RPMI7951 (cell line): ENCODE measurements around the gene GRIK3. TPM values are rescaled to one million over a fixed set of nuclear protein-coding genes. Genes with fewer than 3 reads are reported as not detected.

ENCODE experiments used
- DNase-seq: peaks from one replicate; pipeline ENCODE4 v3.0.0-alpha.2; 2012; ENCODE audit warnings: low read depth
- total RNA-seq: library from RNA; depleted of rRNA; stranded (reverse); fragments of >200 nt; shearing (Covaris generic); gene quantifications from 2 replicates; pipeline ENCODE4 v1.2.3, GENCODE V29; 2014

The GRIK3 gene
- total RNA-seq, 1 experiment from 2014 or later = not detected

- DNase-seq = no peak
These were observed 8.8 kb upstream of the GRIK3 start for GRCh38 chr1:37043101-37043500.

DNA sequence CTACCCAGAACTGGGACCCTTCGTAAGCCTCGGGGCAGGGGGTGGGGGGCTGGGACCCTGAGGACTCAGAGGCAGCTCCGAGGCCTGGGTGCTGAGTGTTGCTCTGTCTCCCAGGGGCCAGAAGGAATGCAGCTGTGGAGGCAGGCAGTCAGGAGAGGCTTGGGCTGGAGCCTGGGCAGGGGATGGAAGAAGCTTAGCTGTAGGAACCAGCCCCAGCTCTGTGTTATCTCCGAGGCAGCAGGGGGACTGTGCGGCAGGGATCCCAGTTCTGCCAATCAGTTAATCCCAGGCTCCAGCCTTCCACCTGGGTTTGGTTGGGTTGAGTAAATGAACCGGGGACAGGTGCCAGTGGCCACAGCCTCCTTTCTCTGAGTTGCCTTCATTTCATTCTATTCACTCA, 8.2 kb upstream of the GRIK3 start:
- DNase-seq = no peak

- DNase-seq = no peak
These were observed 7.2 kb upstream of the GRIK3 start for GRCh38 chr1:37041483-37041882.

DNA sequence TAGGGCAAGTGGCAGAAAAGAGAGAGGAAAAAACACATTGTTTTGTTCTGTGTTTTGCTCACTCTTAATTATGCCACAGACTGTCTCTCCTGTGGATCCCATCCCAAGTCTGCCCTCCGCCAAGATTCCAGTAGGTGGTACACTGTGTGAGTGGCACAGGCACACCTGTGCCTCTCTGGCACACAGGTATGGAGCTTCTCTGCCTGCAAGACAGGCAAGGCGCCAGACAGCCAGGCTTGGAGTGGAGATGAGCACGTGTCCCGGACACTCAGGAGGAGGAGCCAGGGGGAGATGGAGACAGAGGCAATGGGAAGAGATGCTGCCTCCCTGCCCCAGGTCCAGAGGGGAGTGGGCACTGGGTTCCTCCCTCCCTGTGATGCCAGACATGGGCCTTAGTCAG, 6.5 kb upstream of the GRIK3 start:
- no peak for DNase-seq

DNA sequence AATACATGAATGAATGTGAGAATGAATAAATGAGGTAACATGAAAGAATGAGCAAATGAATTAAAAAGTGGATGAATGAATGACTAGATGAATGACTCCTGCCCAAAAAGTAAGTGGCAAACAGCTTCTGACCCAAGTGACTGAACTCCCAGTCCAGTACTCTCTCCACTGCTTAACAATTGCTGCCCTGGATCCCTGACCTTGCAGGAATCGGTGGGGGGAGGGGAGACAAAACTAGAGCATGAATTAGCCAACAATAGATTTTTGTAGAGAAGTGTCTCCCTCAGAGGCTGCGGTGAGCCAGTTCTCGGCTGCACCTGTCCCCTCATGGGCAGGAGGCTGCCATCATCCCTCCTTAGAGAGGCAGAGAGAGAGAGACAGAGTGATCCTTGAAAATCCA, 5.9 kb upstream of the GRIK3 start:
- no peak for DNase-seq

DNA sequence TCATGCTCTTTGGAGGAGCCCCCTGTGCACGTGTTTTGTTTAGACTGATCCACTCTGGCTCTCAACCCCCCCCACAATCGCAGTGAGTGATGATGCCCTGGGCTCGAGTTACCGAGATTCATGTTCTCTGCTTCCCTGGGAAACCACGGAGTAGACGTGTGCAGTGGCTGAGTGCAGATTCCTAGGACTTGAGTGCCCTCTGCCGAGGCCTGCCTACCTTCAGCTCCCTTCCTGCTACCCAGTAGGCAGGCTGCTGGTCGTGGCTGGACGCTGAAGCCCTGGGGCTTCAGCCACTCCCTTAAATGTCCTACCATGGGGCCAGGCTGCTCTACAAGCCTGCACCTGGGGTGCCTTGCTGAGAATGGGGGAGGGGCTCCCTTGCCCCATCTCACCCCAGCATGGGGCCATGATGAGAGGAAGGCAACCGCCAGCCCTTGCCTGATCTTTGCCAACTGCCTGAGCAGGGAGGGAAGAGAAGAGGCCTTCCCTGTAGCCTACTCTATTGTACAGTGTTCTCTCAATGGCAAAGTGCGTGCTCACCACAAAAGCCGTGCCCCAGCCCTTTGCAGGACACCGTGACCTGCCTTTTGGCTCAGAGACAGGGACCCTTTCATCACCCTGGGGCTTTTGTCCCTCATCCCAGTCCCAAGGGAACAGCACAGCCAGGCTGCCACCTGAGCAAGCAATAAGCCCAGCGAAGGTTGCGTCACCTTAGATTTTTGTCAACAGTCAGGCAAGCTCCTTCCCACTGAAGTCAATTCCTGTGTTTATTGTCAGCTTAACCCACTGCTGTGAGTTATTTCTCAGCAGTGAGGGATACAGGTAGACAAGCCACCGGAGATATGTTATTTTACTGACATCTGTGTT, 4.1 kb upstream of the GRIK3 start:
- DNase-seq = no peak

- no peak for DNase-seq
These were observed 3.4 kb upstream of the GRIK3 start for GRCh38 chr1:37037690-37038089.

DNA sequence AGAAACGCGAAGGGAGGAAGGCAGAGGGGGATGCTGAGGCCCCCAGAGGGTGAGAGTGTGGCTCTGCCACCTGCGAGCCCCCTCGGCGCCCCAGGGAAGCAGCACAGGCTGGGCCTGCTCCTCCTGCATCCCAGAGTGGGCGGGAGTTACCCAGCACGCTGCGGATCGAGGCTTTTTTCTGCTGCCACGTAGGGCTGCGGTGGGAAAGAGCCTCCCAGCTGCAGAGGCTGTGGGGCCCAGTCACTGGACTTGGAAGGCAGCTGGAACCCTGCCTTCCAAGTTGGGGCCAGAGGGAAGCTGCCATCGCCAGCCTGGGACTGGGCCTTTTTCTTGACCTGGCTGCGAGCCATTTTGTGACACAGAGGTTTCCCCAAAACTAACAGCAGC, 2.3 kb upstream of the GRIK3 start:
- no peak for DNase-seq

GRCh38 chr1:37035796-37036666, 1.7 kb upstream of the GRIK3 start:
- no peak for DNase-seq

DNA sequence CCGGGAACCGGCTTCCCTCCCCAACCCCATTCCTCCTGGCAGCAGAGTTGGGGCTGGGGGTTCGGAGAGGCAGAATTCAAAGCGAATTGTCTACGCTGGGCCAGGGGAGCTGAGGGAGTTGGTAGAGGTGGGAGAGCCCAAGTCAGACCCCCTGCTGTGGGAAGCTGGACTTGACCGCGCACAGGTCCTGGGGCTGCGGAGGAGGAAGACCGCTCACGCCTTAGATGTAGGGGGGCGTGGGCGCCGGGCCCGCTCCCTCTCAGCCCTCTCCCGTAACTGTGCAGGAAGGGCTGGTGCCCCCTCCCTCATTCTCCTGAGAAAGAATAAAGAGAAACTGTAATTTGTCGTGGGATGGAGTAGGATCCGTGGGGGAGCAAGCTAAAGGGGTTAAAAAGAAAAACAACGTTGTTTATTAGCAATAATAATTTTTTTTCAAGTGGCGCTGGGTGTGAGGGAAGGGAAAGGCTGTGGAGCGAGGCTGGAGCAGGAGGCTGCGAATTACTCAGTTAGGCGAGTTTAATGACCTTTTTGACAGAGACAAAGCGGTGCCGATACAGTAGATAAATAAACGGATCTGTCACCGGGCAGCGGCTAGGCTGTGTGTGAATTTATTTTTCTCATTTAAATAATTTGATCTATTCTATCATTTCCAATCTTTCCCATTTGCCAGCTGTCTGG, 838 bp upstream of the GRIK3 start:
- DNase-seq = no peak

DNA sequence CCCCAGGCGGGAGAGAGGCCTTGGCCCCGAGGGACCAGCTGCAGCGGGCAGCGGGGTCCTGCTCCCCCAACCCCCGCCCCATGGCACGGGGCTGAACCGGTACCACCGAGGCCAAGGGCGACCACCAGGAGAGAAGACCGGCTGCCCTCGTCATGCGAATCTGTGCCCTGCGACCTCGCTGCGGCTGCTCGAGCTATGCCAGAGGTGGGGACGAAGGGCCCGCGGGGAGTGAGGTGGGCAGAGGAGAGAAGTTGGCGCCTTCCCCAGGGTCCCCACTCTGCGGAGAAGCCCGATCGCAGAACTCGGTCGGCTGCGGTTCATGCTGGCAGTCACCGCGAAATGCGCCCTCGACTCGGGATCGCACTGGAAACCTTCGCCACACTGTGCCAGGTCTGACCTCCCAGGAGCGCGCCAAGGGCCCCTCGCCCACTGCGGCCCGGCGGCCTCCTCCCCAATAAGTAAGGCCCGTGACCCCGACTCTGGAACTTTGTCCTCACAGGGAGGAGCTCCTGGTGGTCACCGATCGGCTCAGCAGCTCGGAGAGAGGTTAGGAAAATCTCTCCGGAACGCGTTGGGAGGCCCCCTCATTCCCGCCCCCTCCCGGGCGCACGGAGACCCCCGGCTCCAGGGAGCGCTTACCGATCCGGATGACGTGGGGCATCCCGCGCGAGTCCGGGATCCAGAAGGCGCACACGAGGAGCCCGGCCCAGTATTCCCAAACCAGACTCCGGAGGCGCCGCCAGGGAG, 787 bp downstream of the GRIK3 start:
- no peak for DNase-seq

GRCh38 chr1:37032660-37033354, 1.5 kb downstream of the GRIK3 start:
- DNase-seq = no peak

GRCh38 chr1:37031871-37032270, 2.4 kb downstream of the GRIK3 start:
- no peak for DNase-seq

DNA sequence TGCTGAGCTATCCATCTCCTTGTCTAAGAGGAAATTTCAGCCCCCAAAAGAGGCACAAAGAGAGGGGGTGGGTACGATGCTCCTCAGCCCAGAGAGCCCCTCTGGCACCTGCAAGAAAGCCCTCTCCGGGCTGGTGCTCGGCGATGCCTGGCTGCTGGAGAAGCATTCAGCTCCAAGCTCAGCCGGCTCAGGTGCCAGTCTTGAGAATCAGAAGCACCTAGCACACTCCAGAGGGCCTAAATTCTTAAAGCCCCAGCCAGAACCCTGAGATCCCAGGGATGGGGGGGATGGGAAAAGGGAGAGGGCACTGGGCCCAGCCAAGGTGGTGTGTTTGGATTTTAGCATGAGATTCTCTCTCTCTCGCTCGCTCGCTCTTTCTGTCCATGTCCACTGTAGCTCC, 2.9 kb downstream of the GRIK3 start:
- DNase-seq = no peak

- DNase-seq = no peak
These were observed 5.2 kb downstream of the GRIK3 start for GRCh38 chr1:37028981-37029617.

GRCh38 chr1:37021502-37021901, 12.8 kb downstream of the GRIK3 start:
- DNase-seq = no peak

GRCh38 chr1:37020653-37021277, 13.6 kb downstream of the GRIK3 start:
- no peak for DNase-seq

DNA sequence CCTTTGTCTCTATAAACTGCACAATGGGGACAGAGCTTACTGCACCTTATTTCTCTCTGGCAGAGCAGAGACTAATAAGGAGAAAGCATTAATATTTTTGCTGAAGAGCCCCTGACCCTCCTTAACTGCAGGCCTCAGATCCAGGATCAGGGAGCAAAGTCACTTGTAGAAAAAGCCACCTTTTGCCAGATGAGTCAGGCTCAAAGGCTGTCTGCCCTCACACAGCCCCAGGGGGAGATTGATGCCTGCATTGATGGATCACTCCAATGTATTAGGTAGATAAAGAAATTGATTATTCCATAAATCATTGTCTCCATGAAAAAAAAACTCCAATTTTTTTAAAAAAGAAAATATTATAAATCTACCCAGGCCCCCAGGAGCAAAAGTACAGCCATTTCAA, 15.8 kb downstream of the GRIK3 start:
- no peak for DNase-seq

- no peak for DNase-seq
These were observed 16.6 kb downstream of the GRIK3 start for GRCh38 chr1:37017720-37018119.

DNA sequence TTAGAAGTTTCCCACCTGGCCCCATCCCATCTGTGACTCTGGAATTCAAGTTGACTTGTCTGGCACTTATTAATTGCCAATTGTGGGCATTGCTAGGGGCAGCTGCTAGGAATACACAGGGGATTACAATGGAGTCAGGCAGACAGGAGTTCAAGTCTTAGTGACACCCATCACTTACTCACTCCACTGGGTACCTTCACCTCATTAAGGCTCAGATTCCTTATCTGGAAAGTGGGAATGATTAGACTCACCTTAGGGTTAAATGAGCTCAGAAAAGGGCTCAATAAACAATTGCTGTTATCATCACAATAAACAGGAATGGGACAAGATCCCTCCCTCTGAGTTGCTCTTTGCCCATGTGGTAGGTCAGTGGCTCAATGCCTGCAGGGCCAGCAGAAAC, 18.2 kb downstream of the GRIK3 start:
- DNase-seq = no peak
